PFSK-1 (cell line): ENCODE measurements around the gene CYS1.

Experiments used
- POLR2AphosphoS5 ChIP-seq: IDR thresholded peaks from 2 replicates; pipeline ENCODE4 v1.6.1; 2012; ENCODE audit warnings: low read depth, mild to moderate bottlenecking, control low read depth, low read length, moderate library complexity
- REST ChIP-seq, 2 experiments: IDR thresholded peaks; 2 replicates each; pipeline versions ENCODE4 v1.6.1 to v1.8.0; 2011 to 2012; ENCODE audit warnings: low read depth in 2 of 2, low read length in 2 of 2, control low read depth in 1 of 2, inconsistent platforms in 1 of 2, mild to moderate bottlenecking in 1 of 2, moderate library complexity in 1 of 2; ENCODE audit not compliant: insufficient read depth in 1 of 2
- SIN3A ChIP-seq: IDR thresholded peaks from 2 replicates; pipeline ENCODE4 v1.6.1; 2012; ENCODE audit warnings: mild to moderate bottlenecking, low read length, moderate library complexity, borderline replicate concordance; ENCODE audit not compliant: insufficient read depth
- TAF1 ChIP-seq: IDR thresholded peaks from 2 replicates; pipeline ENCODE4 v1.6.1; 2012; ENCODE audit warnings: low read length, control low read depth, borderline replicate concordance; ENCODE audit not compliant: insufficient read depth

DNA sequence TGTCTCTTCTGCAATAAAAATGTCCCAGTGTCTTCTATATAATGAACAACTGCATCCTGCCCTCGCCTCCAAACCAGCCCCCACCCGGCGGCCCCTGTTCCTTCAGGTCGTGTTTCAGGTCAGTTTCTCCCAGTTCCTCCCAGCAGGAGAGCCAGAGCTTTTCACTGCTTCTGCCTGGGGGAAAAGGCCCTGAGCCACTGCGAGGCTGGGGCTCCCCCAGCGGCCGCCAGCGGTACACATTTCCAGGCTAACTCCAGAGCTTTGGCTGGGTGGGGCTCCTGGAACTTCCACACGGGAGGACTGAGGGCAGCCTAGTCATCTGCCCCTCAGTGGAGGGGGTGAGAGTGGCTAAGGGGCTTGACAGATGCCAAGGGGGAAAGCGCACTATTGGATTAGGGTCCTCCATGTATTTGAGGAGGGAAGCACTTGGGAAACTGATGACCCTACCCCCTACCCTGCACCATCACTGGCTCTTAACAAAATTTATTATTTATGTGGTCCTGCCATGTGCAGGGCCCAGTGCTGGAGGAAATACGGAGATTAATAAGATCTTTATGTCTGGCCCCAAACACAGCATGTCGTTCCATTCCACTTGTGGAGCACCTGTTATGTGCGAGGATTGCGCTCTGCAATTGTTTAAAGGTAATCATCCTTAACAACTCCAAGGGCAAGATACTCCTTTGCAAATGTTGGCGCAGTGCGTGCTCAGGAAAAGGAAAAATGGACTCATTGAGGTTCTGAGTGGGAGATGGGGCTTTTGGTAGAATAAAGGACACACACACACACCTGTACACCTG is 17.3 kb upstream of the CYS1 start:
- TF ChIP-seq REST (IDR thresholded peaks at IDR 0.05; ENCODE audit: insufficient read depth in 1 of 2, low read depth in 2 of 2, low read length in 2 of 2) (no peak), TAF1 (no peak), POLR2AphosphoS5 (no peak), SIN3A (no peak)
